SH-SY5Y (cell line): ENCODE data around the gene TERT.

Source experiments
- GATA2 ChIP-seq: IDR thresholded peaks from 2 replicates; pipeline ENCODE4 v1.6.1; 2011; ENCODE audit warnings: mild to moderate bottlenecking, low read depth, low read length
- GATA3 ChIP-seq: IDR thresholded peaks from 2 replicates; pipeline ENCODE4 v1.6.1; 2011; ENCODE audit warnings: low read depth, mild to moderate bottlenecking, low read length, moderate library complexity

- no peak for TF ChIP-seq GATA2
- no peak for TF ChIP-seq GATA3
Measured at GRCh38 chr5:1229822-1230221, 65.0 kb downstream of the TERT start.
